ENCODE data around the gene RFNG. TPM values are rescaled to one million over a fixed set of nuclear protein-coding genes. Genes with fewer than 3 reads are reported as not detected.

RFNG gene
- polyA plus RNA-seq, 1 donor (not counting 4 experiments of a cell fraction or from before 2014, with no cell fraction given): 10.2 TPM

DNA sequence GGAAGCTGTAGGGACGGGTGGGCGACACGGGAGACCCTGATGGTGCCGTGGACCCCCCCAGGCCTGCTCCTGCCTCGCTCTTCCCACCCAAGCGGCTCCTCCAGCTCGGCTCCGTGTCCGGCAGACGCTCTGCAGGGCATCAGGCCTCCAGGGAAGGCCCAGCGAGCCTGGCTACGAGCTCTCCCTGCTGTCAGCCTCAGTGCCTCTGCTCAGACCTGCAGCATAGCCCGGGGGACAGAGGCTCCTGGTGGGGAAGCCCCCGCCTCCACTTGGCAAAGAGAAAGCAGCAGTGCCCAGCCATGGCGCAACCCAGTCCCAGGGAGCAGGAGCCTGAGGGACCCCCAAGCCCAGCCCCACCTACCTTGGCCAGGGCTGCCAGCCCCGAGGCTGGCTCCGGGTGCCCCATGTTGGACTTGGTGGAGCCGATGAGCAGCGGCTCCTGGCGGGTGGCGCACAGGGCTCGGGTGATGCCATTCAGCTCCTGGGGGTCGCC, 40.5 kb upstream of the RFNG start:
- FAIRE-seq (no peak), DNase-seq (ENCODE audit: low read depth, low spot score) (no peak)
- Histone ChIP-seq H3K9me3 (ENCODE audit: control insufficient read depth, low read depth, low read length) (no peaks in the 10 kb centered on the region), H4K20me1 (ENCODE audit: control insufficient read depth, extremely low read depth, insufficient read depth, low read length) (peaks cover 46% of the 10 kb centered on the region), H3K4me2 (ENCODE audit: control insufficient read depth, extremely low read depth, insufficient read depth, low read depth, low read length) (no peak overlapping the region), H3K36me3 (ENCODE audit: control insufficient read depth in 2 of 2, extremely low read depth in 1 of 2, insufficient read depth in 2 of 2, low read length in 2 of 2) (peaks cover 54% of the 10 kb centered on the region in 2 experiments), H3K4me3 (ENCODE audit: control insufficient read depth in 2 of 3, extremely low read depth in 1 of 3, insufficient read depth in 2 of 3, low read depth in 1 of 3, low read length in 3 of 3) (no peak overlapping the region), H3K27me3 (ENCODE audit: control insufficient read depth, extremely low read depth, insufficient read depth, low read length) (no peaks in the 10 kb centered on the region), H3K4me1 (ENCODE audit: control insufficient read depth, extremely low read depth, insufficient read depth, low read length) (peaks cover 16% of the 10 kb centered on the region), H2AFZ (ENCODE audit: control insufficient read depth, low read length) (no peak overlapping the region), H3K79me2 (ENCODE audit: control insufficient read depth, insufficient read depth, low read length) (peaks cover 76% of the 10 kb centered on the region), H3K27ac (ENCODE audit: control insufficient read depth, insufficient read depth, low read length) (no peak overlapping the region), H3K9me1 (ENCODE audit: control insufficient read depth, extremely low read depth, insufficient read depth, low read length) (no peaks in the 10 kb centered on the region), H3K9ac (ENCODE audit: control insufficient read depth, extremely low read depth, insufficient read depth, low read length) (no peak overlapping the region)
- dilution Hi-C loops (cut with MboI; ENCODE audit: extremely low pct_ligation_motif_present, low sequenced_read_pairs): no loop called here
- TF ChIP-seq, protein P1, sequence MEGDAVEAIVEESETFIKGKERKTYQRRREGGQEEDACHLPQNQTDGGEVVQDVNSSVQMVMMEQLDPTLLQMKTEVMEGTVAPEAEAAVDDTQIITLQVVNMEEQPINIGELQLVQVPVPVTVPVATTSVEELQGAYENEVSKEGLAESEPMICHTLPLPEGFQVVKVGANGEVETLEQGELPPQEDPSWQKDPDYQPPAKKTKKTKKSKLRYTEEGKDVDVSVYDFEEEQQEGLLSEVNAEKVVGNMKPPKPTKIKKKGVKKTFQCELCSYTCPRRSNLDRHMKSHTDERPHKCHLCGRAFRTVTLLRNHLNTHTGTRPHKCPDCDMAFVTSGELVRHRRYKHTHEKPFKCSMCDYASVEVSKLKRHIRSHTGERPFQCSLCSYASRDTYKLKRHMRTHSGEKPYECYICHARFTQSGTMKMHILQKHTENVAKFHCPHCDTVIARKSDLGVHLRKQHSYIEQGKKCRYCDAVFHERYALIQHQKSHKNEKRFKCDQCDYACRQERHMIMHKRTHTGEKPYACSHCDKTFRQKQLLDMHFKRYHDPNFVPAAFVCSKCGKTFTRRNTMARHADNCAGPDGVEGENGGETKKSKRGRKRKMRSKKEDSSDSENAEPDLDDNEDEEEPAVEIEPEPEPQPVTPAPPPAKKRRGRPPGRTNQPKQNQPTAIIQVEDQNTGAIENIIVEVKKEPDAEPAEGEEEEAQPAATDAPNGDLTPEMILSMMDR (optimal IDR thresholded peaks at IDR 0.05 in 1 of 3, IDR thresholded peaks at IDR 0.05 in 1 of 3, conservative IDR thresholded peaks at IDR 0.05 in 1 of 3; ENCODE audit: extremely low read depth in 1 of 3, insufficient read depth in 2 of 3, low read length in 3 of 3): no peak
- no peak for TF ChIP-seq EZH2 (IDR thresholded peaks at IDR 0.05; ENCODE audit: low read length)

DNA sequence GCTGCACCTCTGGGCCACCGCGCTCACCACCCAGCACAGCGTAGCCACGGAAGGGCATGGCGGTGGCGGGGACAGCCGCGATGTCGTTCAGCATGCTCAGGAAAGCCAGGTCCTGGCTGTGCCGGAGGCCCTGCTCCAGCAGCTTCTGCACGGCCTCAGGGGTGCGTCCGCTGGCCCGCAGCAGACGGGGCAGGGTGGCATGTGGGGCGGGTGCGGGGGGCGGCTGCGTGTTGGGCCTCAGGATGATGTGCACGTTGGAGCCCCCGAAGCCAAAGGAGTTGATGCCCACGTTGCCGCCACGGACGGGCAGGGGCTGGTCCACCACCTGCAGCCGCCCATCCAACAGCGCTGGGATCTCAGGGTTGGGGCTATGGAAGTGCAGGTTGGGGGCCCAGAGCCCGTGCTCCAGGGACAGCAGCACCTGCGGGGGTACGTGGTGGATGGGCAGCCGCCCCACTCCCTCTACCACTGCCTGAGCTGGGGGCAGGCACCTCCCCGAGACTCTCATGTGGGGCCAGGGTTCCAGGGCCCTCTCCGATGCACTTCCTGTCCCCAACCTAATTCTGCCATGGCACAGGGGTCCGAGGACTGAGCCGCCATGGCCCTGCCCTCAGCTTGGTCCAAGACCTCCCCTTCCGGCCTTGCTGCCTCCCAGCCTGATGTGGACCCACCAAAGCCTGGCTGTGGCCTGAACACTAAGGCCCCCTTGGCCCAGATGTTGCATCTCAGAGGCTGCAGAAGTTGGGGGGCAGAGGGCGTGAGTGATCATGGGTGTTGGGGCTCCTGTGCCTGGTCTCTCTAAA, 39.9 kb upstream of the RFNG start:
- H3K9ac ChIP-seq (ENCODE audit: control insufficient read depth, extremely low read depth, insufficient read depth, low read length): no peak overlapping the region
- no peaks in the 10 kb centered on the region for H3K9me1 ChIP-seq (ENCODE audit: control insufficient read depth, extremely low read depth, insufficient read depth, low read length)
- no peak overlapping the region for H3K27ac ChIP-seq (ENCODE audit: control insufficient read depth, insufficient read depth, low read length)
- H4K20me1 ChIP-seq (ENCODE audit: control insufficient read depth, extremely low read depth, insufficient read depth, low read length): peaks cover 40% of the 10 kb centered on the region
- no peak overlapping the region for H3K4me2 ChIP-seq (ENCODE audit: control insufficient read depth, extremely low read depth, insufficient read depth, low read depth, low read length)
- peaks cover 57 to 59% of the 10 kb centered on the region in 2 experiments for H3K36me3 ChIP-seq (ENCODE audit: control insufficient read depth in 2 of 2, extremely low read depth in 1 of 2, insufficient read depth in 2 of 2, low read length in 2 of 2)
- no peaks in the 10 kb centered on the region for H3K27me3 ChIP-seq (ENCODE audit: control insufficient read depth, extremely low read depth, insufficient read depth, low read length)
- H2AFZ ChIP-seq (ENCODE audit: control insufficient read depth, low read length): no peak overlapping the region
- H3K4me1 ChIP-seq (ENCODE audit: control insufficient read depth, extremely low read depth, insufficient read depth, low read length): peaks cover 10% of the 10 kb centered on the region
- TF ChIP-seq EZH2 (IDR thresholded peaks at IDR 0.05; ENCODE audit: low read length): no peak
- TF ChIP-seq, protein P1 (optimal IDR thresholded peaks at IDR 0.05 in 1 of 3, IDR thresholded peaks at IDR 0.05 in 1 of 3, conservative IDR thresholded peaks at IDR 0.05 in 1 of 3; ENCODE audit: extremely low read depth in 1 of 3, insufficient read depth in 2 of 3, low read length in 3 of 3): no peak
- peaks cover 70% of the 10 kb centered on the region for H3K79me2 ChIP-seq (ENCODE audit: control insufficient read depth, insufficient read depth, low read length)
- FAIRE-seq (no peak), DNase-seq (ENCODE audit: low read depth, low spot score) (no peak)
- H3K9me3 ChIP-seq (ENCODE audit: control insufficient read depth, low read depth, low read length): no peaks in the 10 kb centered on the region
- dilution Hi-C loops (cut with MboI; ENCODE audit: extremely low pct_ligation_motif_present, low sequenced_read_pairs): no loop called here
- no peak overlapping the region for H3K4me3 ChIP-seq (ENCODE audit: control insufficient read depth in 2 of 3, extremely low read depth in 1 of 3, insufficient read depth in 2 of 3, low read depth in 1 of 3, low read length in 3 of 3)

Data from keratinocyte (primary cell).